GM21526 (cell line): ENCODE data around the gene ODAD3.
"Not testable (repeated sequence)": the region's sequence is repeated elsewhere in the genome, so short reads cannot be mapped to it uniquely, and the experiment has no call there.

Experiments used
- ATAC-seq: cut with Tn5 transposase; IDR thresholded peaks from one replicate; pipeline ENCODE4 v1.9.1; 2021; ENCODE audit warnings: moderate library complexity; ENCODE audit not compliant: unreplicated experiment, low FRiP score

Gene ODAD3

DNA sequence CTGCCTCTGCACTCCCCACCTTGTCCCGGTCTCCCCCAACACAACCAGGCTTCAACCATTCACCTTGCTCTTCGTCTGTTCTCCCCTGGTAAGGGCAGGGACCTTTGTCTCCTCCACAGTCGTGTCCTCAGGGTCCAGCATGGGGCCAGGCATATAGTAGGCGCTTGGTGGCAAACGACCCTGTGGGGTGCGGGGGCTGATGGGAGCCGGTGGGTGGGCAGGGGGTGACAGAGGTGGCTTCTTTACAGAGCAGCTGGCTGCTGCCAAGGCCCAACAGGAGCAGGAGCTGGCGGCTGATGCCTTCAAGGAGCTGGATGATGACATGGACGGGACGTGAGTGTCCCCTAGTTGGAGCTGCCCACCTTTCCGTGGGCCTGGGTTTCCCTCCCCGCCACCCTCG, 10.2 kb upstream of the ODAD3 start:
- ATAC-seq = no peak

DNA sequence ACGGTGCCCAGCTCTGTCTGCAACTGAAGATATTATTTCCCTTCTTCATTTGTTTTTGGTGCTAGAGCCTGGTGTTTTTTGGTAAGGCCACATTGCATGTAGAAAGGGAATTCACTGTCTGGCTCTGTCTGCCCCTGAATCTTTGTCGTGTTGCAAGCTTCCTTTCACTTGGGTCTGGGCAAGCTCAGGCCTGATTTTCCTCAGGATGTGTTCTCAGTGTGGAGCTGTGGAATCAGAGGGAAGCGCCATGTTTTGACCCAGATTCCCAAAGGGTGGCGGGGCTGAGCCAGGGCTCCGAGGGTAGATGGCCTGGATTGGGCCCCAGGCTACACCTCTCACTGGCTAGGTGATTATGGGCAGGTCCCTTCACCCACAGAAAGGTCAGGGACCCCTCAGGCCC, 9.1 kb upstream of the ODAD3 start:
- no peak for ATAC-seq

DNA sequence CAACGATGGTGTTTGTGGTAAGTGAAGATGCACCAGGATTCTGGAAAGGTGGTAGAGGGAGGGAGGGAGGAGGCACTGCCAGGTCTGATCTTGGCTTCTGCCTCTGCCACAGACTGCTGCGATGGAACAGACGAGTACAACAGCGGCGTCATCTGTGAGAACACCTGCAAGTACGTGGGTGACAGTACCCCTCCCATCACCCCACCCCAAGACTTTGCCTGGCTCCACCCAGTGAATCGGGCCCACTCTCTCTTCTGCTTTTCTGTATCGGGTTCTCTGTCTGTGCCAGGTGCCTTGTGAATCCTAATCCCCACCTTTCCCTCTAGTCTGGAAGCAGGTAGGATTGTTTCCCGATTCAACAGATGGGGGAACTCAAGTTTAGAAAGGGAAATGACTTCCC, 3.0 kb upstream of the ODAD3 start:
- ATAC-seq = no peak

DNA sequence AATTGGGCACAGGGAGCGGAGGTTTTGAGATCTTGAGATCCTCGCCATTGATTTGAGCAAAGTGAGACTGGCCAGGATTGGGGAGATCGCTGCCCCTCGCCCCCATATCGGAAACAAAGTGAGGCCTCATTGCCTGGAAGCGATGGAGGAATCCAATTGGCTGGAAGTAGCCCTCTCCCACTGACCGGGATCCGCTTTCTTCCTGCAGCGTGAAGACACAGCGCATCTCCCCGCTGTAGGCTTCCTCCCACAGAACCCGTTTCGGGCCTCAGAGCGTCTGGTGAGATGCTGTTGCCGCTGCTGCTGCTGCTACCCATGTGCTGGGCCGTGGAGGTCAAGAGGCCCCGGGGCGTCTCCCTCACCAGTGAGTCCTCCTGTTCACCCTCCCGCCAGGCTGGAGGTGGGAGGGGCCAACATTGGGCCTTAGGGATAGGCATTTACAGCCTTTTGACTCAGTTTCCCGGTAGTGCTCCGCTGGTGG, 952 bp upstream of the ODAD3 start:
- no peak for ATAC-seq

DNA sequence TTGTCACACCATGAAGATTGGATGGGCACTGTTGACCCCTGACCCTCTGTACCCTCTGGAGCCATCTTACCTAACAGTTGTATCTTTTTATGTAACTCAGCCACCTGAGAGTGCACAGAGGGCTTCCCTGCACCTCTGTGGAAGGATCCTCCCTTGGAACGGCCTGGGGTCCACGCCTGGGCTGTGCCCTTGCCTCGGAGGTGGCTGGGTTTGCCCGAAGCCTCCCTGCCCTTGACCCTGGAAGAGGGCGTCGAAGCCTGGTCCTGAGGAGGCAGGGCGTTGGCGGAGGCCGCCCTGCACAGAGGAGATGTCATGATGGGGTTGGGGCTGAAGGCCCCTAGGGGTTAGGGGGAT, 241 bp downstream of the ODAD3 start:
- ATAC-seq = no peak

DNA sequence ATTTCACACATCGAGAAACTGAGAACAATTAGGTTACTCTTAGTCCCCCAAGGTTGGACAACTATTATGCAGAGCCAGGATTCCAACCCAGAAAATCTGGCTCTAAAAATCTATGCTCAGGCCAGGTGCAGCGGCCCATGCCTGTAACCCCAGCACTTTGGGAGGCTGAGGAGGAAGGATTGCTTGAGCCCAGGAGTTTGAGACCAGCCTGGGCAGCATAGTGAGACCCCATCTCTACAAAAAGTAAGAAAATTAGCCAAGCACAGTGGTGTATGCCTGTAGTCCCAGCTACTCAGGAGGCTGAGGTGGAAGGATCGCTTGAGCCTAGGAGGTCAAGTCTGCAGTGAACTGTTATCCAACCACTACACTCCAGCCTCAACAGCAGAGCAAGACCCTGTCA, 1.4 kb downstream of the ODAD3 start:
- ATAC-seq = not testable (repeated sequence)

DNA sequence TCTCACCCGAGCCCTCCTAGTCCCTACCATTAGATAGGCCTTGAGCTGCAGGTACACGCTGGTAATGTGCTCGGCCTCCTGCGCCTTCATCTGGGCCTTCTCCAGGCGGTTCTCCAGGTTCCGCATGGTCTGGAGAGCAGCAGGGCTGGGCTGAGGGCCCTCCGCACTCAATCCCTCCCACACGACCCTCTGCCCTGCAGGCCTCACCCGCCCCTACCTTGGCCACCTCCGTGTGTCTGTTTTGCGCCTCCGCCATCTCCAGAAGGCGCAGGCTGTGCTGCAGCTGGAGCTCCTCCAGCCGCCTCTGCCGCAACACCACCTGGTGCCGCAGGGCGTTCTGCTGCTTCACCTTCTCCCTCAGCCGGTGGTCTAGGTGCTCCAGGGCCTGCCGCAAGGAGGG, 8.3 kb downstream of the ODAD3 start:
- ATAC-seq = no peak

DNA sequence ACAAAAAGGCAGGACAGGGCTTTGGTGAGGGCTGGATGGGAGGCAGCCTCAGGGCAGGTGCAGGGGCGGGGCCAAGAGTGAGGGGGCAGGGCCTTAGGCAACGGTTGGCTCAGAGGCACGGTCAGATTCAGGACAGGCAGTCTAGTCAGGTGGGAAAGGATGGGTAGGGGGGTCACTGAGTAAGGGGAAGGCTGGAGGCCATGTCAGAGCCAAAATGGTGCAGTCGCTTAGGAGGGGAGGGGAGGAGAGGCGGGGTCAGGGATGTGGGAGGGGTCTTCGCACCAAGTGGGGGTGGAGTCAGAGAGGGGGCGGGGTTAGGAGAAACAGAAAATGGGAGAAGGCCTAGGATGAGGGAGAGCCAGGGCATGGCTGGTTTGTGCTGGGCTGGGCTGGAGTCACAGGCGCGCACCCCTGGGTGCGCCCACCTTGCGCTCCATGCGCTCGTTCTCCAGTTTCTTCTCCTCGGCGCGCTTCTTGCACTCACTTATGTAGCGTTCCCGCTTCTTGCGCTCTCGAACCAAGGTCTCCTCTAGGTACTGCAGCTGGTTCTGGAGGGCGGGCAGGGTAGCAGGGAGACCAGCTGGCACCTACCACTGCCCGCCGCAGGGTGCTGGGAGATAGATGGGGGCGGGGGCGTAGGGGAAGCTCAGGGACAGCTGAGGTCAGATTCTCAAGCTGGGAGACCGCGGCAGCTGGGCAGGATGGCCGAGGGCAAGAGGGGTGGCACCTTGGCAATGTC, 9.0 kb downstream of the ODAD3 start:
- no peak for ATAC-seq

DNA sequence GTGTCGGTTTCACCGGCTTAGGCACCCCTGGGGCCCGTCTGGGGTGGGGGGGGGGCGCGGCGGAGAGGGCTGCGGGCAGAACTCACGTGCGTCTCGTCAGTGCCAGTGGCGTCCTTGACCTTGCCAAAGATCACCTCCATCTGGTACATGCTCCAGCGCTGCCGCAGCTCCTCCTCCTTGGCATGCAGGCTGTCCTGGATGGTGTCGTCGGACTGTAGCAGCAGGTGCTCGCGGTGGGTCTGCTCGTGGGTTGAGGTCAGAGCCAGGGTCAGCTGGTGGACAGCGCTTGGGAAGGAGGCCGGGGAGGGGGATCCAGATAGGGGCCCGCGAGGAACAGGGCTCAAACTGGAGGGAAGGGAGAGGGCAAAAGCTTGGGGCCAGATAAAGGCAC, 11.1 kb downstream of the ODAD3 start:
- ATAC-seq = no peak

DNA sequence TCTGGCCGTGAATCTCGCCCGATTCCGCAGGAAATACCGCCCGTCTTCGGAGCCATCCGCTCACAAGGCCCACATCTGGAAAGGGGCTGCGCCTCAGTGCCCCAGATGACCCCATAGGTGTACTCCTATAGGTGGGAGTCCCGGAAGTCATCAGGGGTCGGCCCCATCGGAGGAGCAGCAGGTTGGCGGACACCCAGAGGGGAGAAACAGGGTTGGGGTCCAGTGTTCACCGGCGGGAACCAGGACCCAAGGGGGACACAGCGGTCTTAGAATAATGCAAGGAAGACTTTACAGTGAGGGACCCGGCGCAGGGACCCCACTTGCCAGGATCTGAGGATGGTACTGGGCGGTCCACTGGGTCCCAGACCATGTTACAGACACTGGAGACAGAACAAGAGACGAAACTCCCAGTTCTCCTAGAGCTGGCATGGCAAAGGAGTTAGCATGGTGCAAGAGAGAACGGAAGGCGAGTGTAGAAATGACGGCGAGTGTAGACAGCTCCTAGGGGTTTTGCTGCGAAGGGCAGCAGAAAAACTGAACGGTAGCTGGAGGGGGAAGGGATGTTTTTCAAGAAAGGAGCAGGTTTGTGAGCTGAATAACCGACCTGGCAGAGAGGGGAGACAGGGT, 11.6 kb downstream of the ODAD3 start:
- no peak for ATAC-seq

DNA sequence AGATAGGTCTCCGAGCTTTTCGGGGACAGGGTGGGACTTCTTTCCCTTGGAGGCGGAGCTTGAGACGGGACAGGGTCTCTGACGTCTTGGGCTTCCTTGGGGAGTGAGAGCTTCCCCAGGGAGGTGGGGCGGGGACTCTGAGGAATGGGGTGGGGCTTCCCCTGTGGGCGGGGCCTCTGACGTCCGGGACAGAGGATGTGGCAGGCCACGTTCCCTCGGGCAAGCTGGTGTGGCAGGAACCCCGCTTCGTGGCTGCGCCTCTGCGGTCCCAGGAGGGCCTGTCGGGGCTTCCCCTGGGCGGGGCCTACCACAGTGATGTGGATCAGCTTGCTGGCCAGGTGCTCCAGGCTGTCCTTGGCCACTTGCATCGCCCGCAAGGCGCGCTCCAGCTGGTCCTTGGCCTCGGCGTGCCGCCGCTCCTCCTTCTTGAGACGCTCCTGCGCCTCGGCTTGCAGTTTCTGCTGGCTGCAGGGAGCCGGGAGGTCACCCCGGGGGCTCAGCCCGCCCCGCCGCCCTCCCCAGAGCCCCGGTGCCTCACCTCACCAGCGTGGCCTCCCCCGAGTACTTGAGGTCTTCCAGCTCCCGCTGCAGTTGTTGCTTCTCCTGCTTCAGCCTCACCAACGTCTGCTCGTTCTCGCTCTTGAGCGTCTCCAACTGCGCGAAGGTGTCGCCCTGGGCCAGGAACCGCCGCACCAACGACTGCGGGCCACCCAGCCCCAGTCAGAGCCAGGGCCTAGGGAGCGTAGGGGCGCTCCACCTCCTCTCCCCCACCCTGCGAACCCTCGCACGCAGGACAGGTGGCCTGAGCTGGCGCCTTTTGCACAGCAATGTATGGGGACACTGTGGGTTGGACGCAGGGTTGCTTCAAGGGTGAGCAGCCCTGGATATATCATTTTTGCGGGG, 12.5 kb downstream of the ODAD3 start:
- ATAC-seq = no peak

DNA sequence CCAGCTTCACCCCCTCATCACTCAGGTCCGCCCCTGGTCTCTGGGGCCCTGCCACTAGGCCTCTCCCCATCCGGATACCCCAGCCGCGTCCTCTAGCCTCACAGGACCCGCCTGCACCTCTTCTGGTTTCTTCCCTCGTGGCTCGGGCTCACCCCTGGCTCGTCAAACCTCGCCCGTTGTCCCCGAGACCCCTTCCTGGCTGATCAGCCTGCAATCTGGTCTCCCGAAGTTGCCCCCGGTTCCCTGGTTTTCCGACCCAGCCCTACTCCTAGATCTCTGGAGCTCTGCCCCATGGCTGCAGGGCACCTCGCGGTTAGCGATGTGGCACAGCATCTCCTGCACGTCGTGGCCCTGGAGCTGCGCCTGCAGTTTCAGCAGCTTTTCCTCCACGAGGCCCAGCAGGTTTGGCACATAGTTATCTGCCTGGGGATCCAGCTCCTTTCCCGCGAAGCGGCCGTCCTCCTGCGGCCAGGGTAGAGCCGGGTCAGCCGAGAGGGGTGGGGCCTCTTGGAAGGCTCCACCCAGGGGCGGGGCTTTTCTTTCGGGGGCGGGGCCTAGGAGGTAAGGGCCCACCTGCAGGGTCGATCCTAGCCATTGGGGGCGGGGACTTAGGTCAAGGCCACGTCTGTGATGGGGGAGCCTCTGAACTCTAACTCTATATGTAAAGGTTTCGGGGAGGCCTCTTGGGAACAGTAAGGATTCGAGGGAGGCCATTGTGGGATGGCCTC, 13.4 kb downstream of the ODAD3 start:
- ATAC-seq = no peak

DNA sequence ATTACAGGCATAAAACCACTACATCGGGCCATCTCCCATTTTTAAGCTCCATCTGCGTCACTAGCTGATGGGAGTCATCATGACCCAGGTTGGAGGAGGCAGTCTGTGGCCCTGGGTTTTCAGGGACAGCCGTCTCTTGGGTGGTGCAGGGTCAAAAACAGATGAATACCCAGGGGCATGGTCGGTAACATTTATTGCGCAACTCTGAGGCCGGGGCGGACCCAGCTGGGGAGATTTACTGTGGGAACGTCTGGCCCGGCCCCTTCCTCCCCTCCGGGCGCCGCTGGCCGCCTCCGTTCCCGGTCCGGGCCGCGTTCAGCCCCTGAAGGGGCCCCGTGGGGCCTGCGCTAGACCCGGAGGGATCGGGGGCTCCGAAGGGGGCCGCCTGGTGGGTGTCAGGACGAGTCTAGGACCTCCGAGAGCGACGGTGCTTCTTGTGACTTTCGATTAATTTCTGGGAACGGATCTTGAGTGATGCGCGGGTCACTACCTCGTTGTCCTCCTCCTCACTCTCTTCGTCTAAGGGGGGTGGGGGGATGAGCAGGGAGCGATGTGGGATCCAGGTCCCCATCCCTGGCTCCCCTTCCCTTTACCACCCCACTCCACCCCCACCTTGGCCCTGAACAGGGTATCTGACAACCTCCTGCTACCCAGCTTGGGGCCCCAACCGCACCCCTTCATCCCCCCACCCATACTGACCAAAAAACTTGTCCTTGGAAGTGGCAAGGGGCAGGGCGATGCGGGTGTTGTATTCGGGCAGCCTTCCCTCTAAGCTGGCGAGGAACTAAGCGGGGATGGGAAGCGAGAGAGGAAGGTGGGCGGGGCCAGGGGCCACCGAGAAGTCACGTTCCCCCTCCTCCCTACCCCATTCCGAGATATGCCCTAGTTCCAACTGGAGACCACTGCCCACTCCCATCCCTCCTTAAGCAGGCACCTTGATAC, 14.2 kb downstream of the ODAD3 start:
- no peak for ATAC-seq

DNA sequence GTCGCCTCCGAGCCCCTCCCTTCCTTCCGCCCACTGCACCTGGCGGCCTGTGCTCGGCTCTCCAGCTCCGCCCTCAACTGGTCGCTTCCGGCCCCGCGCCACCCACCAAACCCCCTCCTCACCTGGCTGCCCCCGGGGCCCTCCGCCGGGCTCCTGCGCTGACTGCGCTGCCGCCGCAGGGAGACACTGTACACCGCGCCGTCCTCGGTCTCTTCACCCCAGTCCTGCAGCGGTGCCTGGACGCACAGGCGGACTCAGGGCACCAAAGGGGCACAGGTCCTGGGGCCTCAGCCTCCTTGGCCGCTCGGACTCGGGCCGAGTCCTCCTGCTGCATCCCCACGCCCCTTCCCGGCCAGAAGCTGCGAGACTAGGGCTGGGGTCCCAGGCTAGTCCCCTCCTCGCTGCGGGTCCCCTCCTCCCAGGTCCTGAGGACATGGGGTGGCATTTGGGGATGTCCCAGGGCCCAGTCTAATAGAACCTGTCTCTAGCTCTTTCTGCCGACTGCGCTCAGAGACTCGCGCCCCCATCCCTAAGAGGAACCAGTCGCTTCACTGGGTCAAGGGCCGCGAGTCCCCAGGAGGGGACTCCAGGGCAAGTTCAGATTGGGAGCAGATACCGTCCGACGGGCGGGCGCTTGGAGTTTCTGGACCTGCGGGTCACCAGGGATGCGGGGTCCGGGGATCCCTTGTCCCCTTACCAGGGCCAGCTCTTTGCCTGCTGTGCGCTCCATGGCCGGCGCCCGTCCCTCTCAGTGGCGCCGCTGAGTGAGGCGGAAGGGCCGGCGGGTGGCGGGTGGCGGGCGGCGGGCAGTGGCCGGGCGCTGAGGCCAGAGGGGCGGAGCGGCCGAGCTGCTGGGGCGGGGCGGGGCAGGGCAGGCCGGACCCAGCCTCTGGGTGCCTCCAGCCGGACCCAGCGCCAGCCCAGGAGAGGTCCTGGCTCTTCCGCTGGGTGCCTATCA, 16.1 kb downstream of the ODAD3 start, which contains the start of gene RGL3:
Gene RGL3, minus strand, starts transcription at position 766 of the 958 bp plus-strand sequence. Its CDS starts 36 bp downstream, at position 730.
- ATAC-seq = no peak

DNA sequence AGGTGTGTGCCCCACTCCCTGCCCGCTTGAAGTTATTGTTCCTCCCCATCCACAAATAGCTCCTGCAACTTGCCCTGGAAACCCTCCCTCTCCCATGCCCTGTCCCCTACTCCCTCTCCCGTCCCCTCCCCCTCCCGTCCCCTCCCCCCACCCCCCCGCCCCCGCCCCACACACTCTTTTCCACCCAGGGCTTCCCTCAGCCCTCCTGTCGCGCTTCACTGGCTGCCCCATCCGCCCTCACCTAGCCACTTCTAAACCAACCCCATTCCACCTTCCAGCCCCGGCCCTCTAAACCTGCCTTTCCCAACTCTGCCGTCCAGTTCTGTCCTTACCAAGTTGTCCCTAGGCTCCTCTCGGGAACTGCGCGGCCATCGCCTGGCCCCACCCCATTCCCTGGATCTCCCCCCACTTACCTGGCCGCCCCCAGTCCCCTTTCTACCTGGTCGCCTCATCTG, 16.8 kb downstream of the ODAD3 start:
- no peak for ATAC-seq

DNA sequence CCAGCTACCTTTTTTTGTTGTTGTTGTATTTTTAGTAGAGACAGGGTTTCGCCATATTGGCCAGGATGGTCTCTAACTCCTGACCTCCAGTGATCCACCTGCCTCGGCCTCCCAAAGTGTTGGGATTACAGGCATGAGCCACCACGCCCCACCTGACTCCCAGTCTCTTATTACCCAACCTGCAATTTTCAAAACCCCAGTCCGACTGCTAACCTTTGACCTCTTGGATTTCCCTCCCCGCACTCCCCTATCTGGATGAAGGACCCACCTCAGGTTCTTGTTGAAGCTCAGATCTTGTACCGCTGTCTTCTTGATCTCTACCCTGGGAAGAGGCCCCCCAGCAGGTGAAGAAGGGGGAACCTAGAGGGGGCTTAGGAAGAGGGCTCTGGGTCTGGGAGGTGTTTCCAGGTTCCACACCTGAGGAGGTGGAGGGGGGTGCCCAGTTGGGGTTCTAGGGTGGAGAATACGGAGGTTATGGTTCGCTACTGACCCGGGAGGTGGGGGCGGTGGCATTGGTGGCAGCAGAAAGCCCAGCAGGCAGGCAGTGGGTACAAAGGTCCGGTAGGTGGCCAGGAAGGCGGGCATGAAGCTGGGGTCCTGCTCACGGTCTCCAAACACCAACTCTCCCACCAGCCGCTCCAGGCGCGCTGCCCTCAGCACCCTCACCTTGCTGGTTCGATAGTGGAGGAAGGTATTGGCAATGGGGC, 18.4 kb downstream of the ODAD3 start:
- ATAC-seq = no peak

DNA sequence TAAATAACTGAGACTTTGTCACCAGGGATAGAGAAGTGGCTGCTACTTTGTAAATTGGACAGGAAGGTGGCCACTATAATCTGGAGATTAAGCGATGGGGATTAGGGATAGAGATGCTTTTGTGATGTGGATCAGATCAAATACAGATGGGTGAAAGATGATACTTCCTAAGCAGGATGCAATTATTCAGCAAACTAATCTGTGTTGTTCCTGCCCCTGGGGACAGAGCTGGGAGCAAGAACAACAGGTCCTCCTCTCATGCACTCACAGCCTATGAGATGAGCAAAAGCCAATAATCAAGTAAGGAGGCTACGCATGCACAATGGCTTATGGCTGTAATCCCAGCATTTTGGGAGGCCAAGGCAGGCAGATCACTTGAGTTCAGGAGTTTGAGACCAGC, 20.4 kb downstream of the ODAD3 start:
- ATAC-seq = no peak

DNA sequence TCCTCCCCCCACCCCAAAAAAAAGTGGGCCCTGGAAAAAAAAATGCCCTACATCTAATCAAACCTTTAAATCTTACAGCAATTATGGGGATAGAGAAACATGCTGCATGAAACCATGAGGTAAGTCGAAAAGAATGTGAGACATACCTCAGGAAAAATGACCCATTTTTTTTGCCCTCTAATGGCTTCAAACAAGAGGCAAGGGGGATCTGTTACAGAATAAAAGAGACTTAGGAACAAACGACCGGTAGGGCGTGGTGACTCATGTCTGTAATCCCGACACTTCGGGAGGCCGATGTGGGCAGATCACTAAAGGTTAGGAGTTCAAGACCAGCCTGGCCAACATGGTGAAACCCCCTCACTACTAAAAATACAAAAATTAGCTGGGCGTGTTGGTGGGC, 24.2 kb downstream of the ODAD3 start:
- no peak for ATAC-seq
